PFSK-1 (cell line): Measurements from ENCODE around the gene SF3A1.

Experiments used
- FOXP2 ChIP-seq: optimal IDR thresholded peaks from 2 replicates; pipeline ENCODE3; 2011; ENCODE audit warnings: borderline replicate concordance, control low read depth, inconsistent platforms; ENCODE audit not compliant: insufficient read depth; ENCODE audit errors: extremely low read length, extremely low read depth
- POLR2AphosphoS5 ChIP-seq: IDR thresholded peaks from 2 replicates; pipeline ENCODE4 v1.6.1; 2012; ENCODE audit warnings: low read depth, mild to moderate bottlenecking, control low read depth, low read length, moderate library complexity
- SIN3A ChIP-seq: IDR thresholded peaks from 2 replicates; pipeline ENCODE4 v1.6.1; 2012; ENCODE audit warnings: mild to moderate bottlenecking, low read length, moderate library complexity, borderline replicate concordance; ENCODE audit not compliant: insufficient read depth
- TAF1 ChIP-seq: IDR thresholded peaks from 2 replicates; pipeline ENCODE4 v1.6.1; 2012; ENCODE audit warnings: low read length, control low read depth, borderline replicate concordance; ENCODE audit not compliant: insufficient read depth
- TF ChIP-seq, protein P1 (sequence below), 2 experiments: IDR thresholded peaks; 2 replicates each; pipeline versions ENCODE4 v1.6.1 to v1.8.0; 2011 to 2012; ENCODE audit warnings: low read depth in 2 of 2, low read length in 2 of 2, control low read depth in 1 of 2, inconsistent platforms in 1 of 2, mild to moderate bottlenecking in 1 of 2, moderate library complexity in 1 of 2; ENCODE audit not compliant: insufficient read depth in 1 of 2

The SF3A1 gene

DNA sequence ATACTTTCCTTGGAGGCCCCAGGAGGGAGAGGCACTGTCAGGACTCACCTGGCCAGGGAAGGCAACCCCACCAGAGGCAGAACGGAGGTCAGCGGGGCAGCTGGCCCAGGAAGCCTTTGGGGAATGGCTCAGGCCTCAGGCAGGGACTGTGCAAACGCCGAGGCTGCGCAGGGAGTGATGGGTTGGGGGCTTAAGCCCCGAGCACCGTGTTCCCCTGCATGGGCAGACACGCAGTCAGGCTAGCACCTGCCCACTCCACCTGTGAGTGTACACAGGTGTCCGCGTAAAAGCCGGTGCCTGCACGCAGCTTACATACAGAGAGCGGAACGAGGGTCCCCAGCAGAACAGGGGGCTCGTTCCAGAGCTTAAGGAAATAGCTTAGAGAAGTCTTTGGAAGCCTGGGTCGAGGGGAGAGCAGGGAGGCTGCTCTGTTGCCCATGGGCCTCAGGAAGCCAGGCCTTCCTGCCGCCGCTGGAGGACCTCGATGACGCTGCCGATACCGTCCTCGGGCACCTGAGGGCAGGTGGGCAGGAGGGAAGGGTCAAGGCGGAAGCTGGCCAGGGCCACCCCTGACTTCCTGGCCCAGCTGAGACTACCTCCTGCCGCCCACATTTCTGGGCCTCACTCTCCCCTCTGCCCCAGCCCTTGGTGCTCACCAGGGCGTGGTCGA is 71.4 kb downstream of the SF3A1 start:
- TF ChIP-seq, protein P1, sequence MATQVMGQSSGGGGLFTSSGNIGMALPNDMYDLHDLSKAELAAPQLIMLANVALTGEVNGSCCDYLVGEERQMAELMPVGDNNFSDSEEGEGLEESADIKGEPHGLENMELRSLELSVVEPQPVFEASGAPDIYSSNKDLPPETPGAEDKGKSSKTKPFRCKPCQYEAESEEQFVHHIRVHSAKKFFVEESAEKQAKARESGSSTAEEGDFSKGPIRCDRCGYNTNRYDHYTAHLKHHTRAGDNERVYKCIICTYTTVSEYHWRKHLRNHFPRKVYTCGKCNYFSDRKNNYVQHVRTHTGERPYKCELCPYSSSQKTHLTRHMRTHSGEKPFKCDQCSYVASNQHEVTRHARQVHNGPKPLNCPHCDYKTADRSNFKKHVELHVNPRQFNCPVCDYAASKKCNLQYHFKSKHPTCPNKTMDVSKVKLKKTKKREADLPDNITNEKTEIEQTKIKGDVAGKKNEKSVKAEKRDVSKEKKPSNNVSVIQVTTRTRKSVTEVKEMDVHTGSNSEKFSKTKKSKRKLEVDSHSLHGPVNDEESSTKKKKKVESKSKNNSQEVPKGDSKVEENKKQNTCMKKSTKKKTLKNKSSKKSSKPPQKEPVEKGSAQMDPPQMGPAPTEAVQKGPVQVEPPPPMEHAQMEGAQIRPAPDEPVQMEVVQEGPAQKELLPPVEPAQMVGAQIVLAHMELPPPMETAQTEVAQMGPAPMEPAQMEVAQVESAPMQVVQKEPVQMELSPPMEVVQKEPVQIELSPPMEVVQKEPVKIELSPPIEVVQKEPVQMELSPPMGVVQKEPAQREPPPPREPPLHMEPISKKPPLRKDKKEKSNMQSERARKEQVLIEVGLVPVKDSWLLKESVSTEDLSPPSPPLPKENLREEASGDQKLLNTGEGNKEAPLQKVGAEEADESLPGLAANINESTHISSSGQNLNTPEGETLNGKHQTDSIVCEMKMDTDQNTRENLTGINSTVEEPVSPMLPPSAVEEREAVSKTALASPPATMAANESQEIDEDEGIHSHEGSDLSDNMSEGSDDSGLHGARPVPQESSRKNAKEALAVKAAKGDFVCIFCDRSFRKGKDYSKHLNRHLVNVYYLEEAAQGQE (IDR thresholded peaks at IDR 0.05; ENCODE audit: insufficient read depth in 1 of 2, low read depth in 2 of 2, low read length in 2 of 2): no peak
- TF ChIP-seq POLR2AphosphoS5 (no peak), SIN3A (no peak), FOXP2 (no peak), TAF1 (no peak)

DNA sequence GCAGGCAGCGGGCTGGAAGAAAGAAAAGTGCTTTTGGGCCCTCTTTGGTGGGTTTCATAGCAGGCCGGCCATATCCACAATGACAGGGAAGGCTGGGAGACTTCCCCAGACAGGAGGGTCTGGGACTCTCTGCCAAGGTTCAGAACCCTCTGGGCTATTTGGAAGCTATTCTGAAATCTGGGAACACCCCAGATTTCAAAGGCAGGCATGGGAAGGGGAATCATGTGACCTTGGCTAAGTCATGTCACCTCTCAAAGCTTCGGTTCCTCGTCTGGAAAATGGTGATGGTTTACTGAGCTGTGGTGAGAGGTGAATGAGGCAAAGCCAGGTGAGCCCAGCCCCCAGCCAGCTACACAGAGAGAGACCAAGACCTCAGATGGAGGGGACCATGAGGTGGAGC is 72.0 kb downstream of the SF3A1 start:
- TF ChIP-seq POLR2AphosphoS5: no peak
- TF ChIP-seq SIN3A: no peak
- TF ChIP-seq TAF1: no peak

DNA sequence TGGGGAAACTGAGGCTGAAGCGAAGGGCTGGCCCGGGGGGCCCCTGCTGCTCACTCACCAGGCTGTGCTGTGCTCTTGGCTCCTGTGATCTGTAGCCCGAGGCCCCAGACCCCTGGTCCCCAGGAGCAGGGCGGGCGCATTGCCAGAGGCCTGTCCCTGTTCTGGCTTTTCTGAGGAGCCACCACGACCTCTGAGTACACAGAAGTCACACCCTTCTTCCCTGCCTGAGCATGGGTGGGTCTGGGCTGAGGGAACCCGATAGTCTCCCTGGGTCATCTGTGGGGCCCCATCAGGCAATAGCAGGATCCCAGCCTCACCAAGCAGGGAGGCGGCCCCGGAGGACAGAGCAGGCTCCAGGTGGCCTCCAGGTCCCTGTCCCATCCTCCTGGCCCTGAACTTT is 72.5 kb downstream of the SF3A1 start:
- no peak for TF ChIP-seq POLR2AphosphoS5
- no peak for TF ChIP-seq FOXP2
- TF ChIP-seq, protein P1 (IDR thresholded peaks at IDR 0.05; ENCODE audit: insufficient read depth in 1 of 2, low read depth in 2 of 2, low read length in 2 of 2): no peak
- TF ChIP-seq TAF1: no peak

DNA sequence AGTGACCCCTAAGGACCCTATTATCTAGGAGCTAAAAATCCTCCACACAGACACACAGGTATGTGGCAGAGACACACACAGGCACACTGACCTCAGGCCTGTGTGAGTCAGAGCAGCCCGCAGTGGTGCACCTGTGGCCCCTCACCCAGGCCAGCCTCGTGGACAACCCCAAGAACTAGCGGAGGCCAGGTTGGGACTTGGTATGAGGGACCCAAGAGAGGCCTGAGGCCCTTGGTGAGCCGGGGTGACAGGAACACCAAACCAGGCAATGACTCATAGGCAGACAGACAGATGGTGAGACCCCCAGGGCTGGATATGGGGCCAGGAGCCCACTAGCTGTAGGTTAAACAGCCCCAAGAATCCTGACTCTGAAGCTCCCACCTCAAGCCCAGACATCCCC is 73.4 kb downstream of the SF3A1 start:
- TF ChIP-seq SIN3A (no peak), FOXP2 (no peak), POLR2AphosphoS5 (no peak), TAF1 (no peak)
- TF ChIP-seq, protein P1 (IDR thresholded peaks at IDR 0.05; ENCODE audit: insufficient read depth in 1 of 2, low read depth in 2 of 2, low read length in 2 of 2): no peak

DNA sequence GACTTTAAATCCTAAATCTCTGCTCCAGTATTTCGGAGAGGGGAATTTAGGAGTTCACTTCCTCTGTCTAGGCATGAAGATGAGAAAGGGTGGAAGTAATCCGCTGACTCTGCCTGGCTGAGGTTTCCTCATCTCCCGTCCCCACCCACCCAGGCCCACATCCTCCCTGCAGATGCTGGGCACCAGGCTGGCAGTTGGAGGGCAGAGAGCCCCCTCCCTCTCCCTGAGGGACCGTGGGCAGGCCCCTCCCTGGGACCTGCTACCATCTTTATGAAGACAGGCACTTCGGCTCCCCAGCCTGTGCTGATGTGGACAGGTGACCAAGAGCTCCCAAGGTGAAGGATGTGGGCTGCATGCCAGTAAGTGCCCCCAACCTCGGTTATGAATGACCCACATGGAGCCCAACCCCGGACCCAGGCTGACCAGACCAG is 74.1 kb downstream of the SF3A1 start:
- TF ChIP-seq FOXP2 (no peak), POLR2AphosphoS5 (no peak), TAF1 (no peak), SIN3A (no peak)
- TF ChIP-seq, protein P1 (IDR thresholded peaks at IDR 0.05; ENCODE audit: insufficient read depth in 1 of 2, low read depth in 2 of 2, low read length in 2 of 2): no peak
